ENCODE measurements around the gene SND1. TPM values are rescaled to one million over a fixed set of nuclear protein-coding genes. Genes with fewer than 3 reads are reported as not detected.

The SND1 gene
- total and polyA plus RNA-seq, 2 donors (not counting 1 experiment from before 2014, with no cell fraction given), result 44.4 to 165 TPM

DNA sequence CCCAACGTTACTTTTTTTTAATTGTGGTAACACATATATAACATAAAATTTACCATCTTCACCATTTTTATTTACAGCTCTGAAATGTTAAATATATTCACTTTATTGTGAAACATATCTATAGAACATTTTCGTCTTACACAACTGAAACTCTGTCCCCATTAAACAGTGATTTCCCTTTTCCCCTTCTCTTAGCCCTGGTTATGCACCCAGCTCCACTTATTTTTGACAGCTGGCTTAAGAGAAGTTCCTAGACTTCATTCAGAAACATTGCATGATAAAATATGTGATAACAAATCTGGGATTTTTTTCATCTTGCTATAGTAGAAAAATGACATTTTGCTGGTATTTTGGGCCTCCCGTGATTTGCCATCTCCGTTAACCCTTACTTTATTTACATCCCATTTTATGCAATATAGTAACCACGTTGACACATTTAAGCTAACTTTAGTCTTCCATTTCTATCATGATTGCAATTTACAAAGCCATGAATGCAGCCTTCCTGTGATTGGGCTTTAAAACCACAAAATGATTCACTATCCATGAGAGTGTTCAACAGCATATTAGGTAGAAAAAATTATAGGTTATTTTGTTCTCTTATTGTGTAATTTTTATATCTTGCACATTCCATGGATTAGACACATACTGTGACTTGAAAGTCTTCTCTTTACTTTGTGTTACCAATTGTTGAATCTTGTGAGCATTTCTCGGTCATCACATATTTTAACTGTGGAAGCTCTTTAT lies 139.6 kb downstream of the SND1 start:
- no peaks in the 10 kb centered on the region for H3K36me3 ChIP-seq (replicated peaks in 1 of 2; ENCODE audit: control extremely low read depth in 1 of 2, control insufficient read depth in 1 of 2, extremely low read depth in 1 of 2, insufficient read depth in 2 of 2, low read length in 1 of 2)
- H3K79me2 ChIP-seq (ENCODE audit: control insufficient read depth, insufficient read depth, low read length), result peaks cover 5% of the 10 kb centered on the region
- no peak overlapping the region for H3K27ac ChIP-seq (ENCODE audit: low read length in 2 of 2)
- H3K4me3 ChIP-seq (ENCODE audit: control extremely low read depth in 1 of 5, extremely low read depth in 1 of 5, insufficient read depth in 1 of 5, low read depth in 2 of 5, low read length in 4 of 5), result no peak overlapping the region
- WGBS (ENCODE audit: insufficient coverage), result 100% methylated on average over 3 of the region's 6 CpGs
- H2AFZ ChIP-seq (ENCODE audit: insufficient read depth, low read depth, low read length, poor library complexity, severe bottlenecking), result no peak overlapping the region
- H3K4me3 Mint-ChIP-seq, result no peak overlapping the region
- H3K27me3 ChIP-seq (replicated peaks in 1 of 4; ENCODE audit: control extremely low read depth in 1 of 4, control insufficient read depth in 3 of 4, insufficient read depth in 4 of 4, low read length in 3 of 4), result no peaks in the 10 kb centered on the region
- no peaks in the 10 kb centered on the region for H3K9me3 ChIP-seq (ENCODE audit: control extremely low read depth in 1 of 3, control insufficient read depth in 2 of 3, insufficient read depth in 1 of 3, low read length in 2 of 3)
- H3K27ac Mint-ChIP-seq, result no peak overlapping the region
- ATAC-seq (ENCODE audit: low read depth), result no peak
- H3K4me1 Mint-ChIP-seq, result peaks cover 53% of the 10 kb centered on the region
- intact Hi-C loops (cut with micrococcal nuclease), result no loop called here
- DNase-seq, result no peak
- no peak overlapping the region for H3K4me2 ChIP-seq (replicated peaks; ENCODE audit: low read depth, low read length, poor library complexity, severe bottlenecking)
- H3K9me3 Mint-ChIP-seq (ENCODE audit: insufficient read depth), result no peaks in the 10 kb centered on the region
- H3K4me1 ChIP-seq (ENCODE audit: control insufficient read depth in 2 of 2, insufficient read depth in 2 of 2, low read length in 2 of 2), result peaks cover 27 to 32% of the 10 kb centered on the region in 2 donors
- H4K20me1 ChIP-seq (ENCODE audit: control insufficient read depth, insufficient read depth, low read length, poor library complexity, severe bottlenecking), result peaks cover 23% of the 10 kb centered on the region
- ChIA-PET CTCF (interaction anchor here (0.9 to 2.0 kb wide), 10 partner anchors 8 to 417 kb away, joined by 3 to 8 read pairs (median 3); no protein-coding TSS in a partner anchor), POLR2A (no interaction called here)
- H3K27me3 Mint-ChIP-seq, result no peaks in the 10 kb centered on the region
- TF ChIP-seq EZH2 (IDR thresholded peaks at IDR 0.05; ENCODE audit: borderline replicate concordance, insufficient read depth, low read depth, low read length, poor library complexity, severe bottlenecking), result no peak
- TF ChIP-seq, protein P1, sequence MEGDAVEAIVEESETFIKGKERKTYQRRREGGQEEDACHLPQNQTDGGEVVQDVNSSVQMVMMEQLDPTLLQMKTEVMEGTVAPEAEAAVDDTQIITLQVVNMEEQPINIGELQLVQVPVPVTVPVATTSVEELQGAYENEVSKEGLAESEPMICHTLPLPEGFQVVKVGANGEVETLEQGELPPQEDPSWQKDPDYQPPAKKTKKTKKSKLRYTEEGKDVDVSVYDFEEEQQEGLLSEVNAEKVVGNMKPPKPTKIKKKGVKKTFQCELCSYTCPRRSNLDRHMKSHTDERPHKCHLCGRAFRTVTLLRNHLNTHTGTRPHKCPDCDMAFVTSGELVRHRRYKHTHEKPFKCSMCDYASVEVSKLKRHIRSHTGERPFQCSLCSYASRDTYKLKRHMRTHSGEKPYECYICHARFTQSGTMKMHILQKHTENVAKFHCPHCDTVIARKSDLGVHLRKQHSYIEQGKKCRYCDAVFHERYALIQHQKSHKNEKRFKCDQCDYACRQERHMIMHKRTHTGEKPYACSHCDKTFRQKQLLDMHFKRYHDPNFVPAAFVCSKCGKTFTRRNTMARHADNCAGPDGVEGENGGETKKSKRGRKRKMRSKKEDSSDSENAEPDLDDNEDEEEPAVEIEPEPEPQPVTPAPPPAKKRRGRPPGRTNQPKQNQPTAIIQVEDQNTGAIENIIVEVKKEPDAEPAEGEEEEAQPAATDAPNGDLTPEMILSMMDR (IDR thresholded peaks at IDR 0.05), result no peak
- no peak overlapping the region for H3K9ac ChIP-seq (ENCODE audit: low read length)

Data from B cell (primary cell).